Measurements from ENCODE around the gene FOXL3. TPM values are rescaled to one million over a fixed set of nuclear protein-coding genes. Genes with fewer than 3 reads are reported as not detected.

The FOXL3 gene
- total and polyA plus RNA-seq, 2 donors (not counting 1 experiment from before 2014, with no cell fraction given) = not detected

- no peaks in the 10 kb centered on the region for H3K4me1 Mint-ChIP-seq
- no peaks in the 10 kb centered on the region for H3K36me3 ChIP-seq (replicated peaks in 1 of 2; ENCODE audit: control extremely low read depth in 1 of 2, control insufficient read depth in 1 of 2, extremely low read depth in 1 of 2, insufficient read depth in 2 of 2, low read length in 1 of 2)
- no peak overlapping the region for H2AFZ ChIP-seq (ENCODE audit: insufficient read depth, low read depth, low read length, poor library complexity, severe bottlenecking)
- POLR2A ChIA-PET = no interaction called here
- H3K4me3 ChIP-seq (ENCODE audit: control extremely low read depth in 1 of 5, extremely low read depth in 1 of 5, insufficient read depth in 1 of 5, low read depth in 2 of 5, low read length in 4 of 5) = no peak overlapping the region
- H3K4me3 Mint-ChIP-seq = no peak overlapping the region
- no peak overlapping the region for H3K9ac ChIP-seq (ENCODE audit: low read length)
- peaks cover 0 to 20% (median under 1%) of the 10 kb centered on the region in 3 donors for H3K9me3 ChIP-seq (ENCODE audit: control extremely low read depth in 1 of 3, control insufficient read depth in 2 of 3, insufficient read depth in 1 of 3, low read length in 2 of 3)
- 97% methylated on average over 7 of the region's 18 CpGs for WGBS (ENCODE audit: insufficient coverage)
- no peaks in the 10 kb centered on the region for H3K79me2 ChIP-seq (ENCODE audit: control insufficient read depth, insufficient read depth, low read length)
- no peaks in the 10 kb centered on the region for H3K27me3 ChIP-seq (replicated peaks in 1 of 4; ENCODE audit: control extremely low read depth in 1 of 4, control insufficient read depth in 3 of 4, insufficient read depth in 4 of 4, low read length in 3 of 4)
- H3K4me2 ChIP-seq (replicated peaks; ENCODE audit: low read depth, low read length, poor library complexity, severe bottlenecking) = no peak overlapping the region
- H3K27ac ChIP-seq (ENCODE audit: low read length in 2 of 2) = no peak overlapping the region
- CTCF ChIA-PET = no interaction called here
- peaks cover 6% of the 10 kb centered on the region for H3K9me3 Mint-ChIP-seq (ENCODE audit: insufficient read depth)
- DNase-seq (no peak), ATAC-seq (ENCODE audit: low read depth) (no peak)
- H4K20me1 ChIP-seq (ENCODE audit: control insufficient read depth, insufficient read depth, low read length, poor library complexity, severe bottlenecking) = no peaks in the 10 kb centered on the region
- no peak overlapping the region for H3K27ac Mint-ChIP-seq
- no peaks in the 10 kb centered on the region for H3K4me1 ChIP-seq (ENCODE audit: control insufficient read depth in 2 of 2, insufficient read depth in 2 of 2, low read length in 2 of 2)
- H3K27me3 Mint-ChIP-seq = peaks cover 3% of the 10 kb centered on the region
- no peak for TF ChIP-seq CTCF (IDR thresholded peaks at IDR 0.05)
- no peak for TF ChIP-seq EZH2 (IDR thresholded peaks at IDR 0.05; ENCODE audit: borderline replicate concordance, insufficient read depth, low read depth, low read length, poor library complexity, severe bottlenecking)
- intact Hi-C loops (cut with micrococcal nuclease) = no loop called here
Observed at GRCh38 chr7:302054-302992, 12.4 kb downstream of the FOXL3 start.

GRCh38 chr7:303425-303824 is 13.5 kb downstream of the FOXL3 start:
- DNase-seq (no peak), ATAC-seq (ENCODE audit: low read depth) (no peak)
- H3K4me3 ChIP-seq (ENCODE audit: control extremely low read depth in 1 of 5, extremely low read depth in 1 of 5, insufficient read depth in 1 of 5, low read depth in 2 of 5, low read length in 4 of 5) = no peak overlapping the region
- POLR2A ChIA-PET = no interaction called here
- no peak overlapping the region for H3K4me3 Mint-ChIP-seq
- TF ChIP-seq EZH2 (IDR thresholded peaks at IDR 0.05; ENCODE audit: borderline replicate concordance, insufficient read depth, low read depth, low read length, poor library complexity, severe bottlenecking) = no peak
- no peak for TF ChIP-seq CTCF (IDR thresholded peaks at IDR 0.05)
- peaks cover 0 to 26% (median 5%) of the 10 kb centered on the region in 3 donors for H3K9me3 ChIP-seq (ENCODE audit: control extremely low read depth in 1 of 3, control insufficient read depth in 2 of 3, insufficient read depth in 1 of 3, low read length in 2 of 3)
- CTCF ChIA-PET = no interaction called here
- peaks cover 3% of the 10 kb centered on the region for H3K27me3 Mint-ChIP-seq
- H4K20me1 ChIP-seq (ENCODE audit: control insufficient read depth, insufficient read depth, low read length, poor library complexity, severe bottlenecking) = no peaks in the 10 kb centered on the region
- H3K27me3 ChIP-seq (replicated peaks in 1 of 4; ENCODE audit: control extremely low read depth in 1 of 4, control insufficient read depth in 3 of 4, insufficient read depth in 4 of 4, low read length in 3 of 4) = no peaks in the 10 kb centered on the region
- H3K36me3 ChIP-seq (replicated peaks in 1 of 2; ENCODE audit: control extremely low read depth in 1 of 2, control insufficient read depth in 1 of 2, extremely low read depth in 1 of 2, insufficient read depth in 2 of 2, low read length in 1 of 2) = no peaks in the 10 kb centered on the region
- H3K27ac ChIP-seq (ENCODE audit: low read length in 2 of 2) = no peak overlapping the region
- H3K79me2 ChIP-seq (ENCODE audit: control insufficient read depth, insufficient read depth, low read length) = no peaks in the 10 kb centered on the region
- H2AFZ ChIP-seq (ENCODE audit: insufficient read depth, low read depth, low read length, poor library complexity, severe bottlenecking) = no peak overlapping the region
- H3K27ac Mint-ChIP-seq = no peak overlapping the region
- H3K9me3 Mint-ChIP-seq (ENCODE audit: insufficient read depth) = peaks cover 11% of the 10 kb centered on the region
- no peaks in the 10 kb centered on the region for H3K4me1 Mint-ChIP-seq
- no peak overlapping the region for H3K4me2 ChIP-seq (replicated peaks; ENCODE audit: low read depth, low read length, poor library complexity, severe bottlenecking)
- intact Hi-C loops (cut with micrococcal nuclease) = no loop called here
- H3K9ac ChIP-seq (ENCODE audit: low read length) = no peak overlapping the region
- H3K4me1 ChIP-seq (ENCODE audit: control insufficient read depth in 2 of 2, insufficient read depth in 2 of 2, low read length in 2 of 2) = no peaks in the 10 kb centered on the region
- WGBS (ENCODE audit: insufficient coverage) = 88% methylated on average over 11 of the region's 11 CpGs
